Measurements from ENCODE around the gene PDGFD. TPM values are rescaled to one million over a fixed set of nuclear protein-coding genes. Genes with fewer than 3 reads are reported as not detected.
"Not testable (repeated sequence)": the region's sequence is repeated elsewhere in the genome, so short reads cannot be mapped to it uniquely, and the experiment has no call there.

The PDGFD gene
- total RNA-seq, 2 donors from 2014 or later: 2.3 to 4.8 TPM

DNA sequence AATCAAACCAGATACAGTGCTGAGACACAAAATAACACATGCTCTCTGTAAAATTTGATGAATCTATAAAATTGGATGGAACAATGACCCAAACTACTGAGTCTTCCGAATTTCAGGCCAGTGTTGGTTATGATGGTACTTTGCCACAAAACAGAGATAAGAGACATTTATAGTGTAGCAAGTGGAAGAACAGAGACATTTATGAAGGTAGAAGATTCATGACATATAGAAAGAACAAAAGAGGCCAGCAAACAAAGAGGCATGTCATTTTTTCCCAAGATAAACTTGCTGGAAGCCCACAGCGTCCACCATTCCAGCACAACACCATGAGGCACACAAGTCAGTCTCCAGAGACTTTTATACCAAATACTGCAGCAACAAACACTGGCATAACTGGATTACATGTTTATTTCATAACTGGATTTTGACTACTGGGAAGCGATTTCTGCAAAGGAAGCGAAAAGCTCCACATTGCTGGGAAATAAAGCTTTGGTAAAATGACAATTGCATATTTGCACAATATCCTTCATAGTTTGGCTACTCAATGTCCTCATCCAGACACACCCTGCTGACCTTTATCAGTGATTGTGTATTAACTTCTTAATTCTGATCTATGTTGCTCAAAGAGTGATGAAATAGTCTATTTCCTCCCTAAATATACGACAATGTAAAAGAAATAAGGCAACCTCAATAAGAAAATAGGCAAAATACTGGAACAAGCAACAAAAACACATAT lies 110.0 kb downstream of the PDGFD start:
- no peaks in the 10 kb centered on the region for H3K27me3 ChIP-seq (ENCODE audit: control insufficient read depth, insufficient read depth, low read length, poor library complexity, severe bottlenecking)
- H3K9me3 ChIP-seq (ENCODE audit: control insufficient read depth, low read length): no peaks in the 10 kb centered on the region
- H3K36me3 ChIP-seq (ENCODE audit: control insufficient read depth, insufficient read depth, low read length): no peaks in the 10 kb centered on the region
- H3K9ac ChIP-seq (ENCODE audit: extremely low read depth, low read length, poor library complexity, severe bottlenecking): no peak overlapping the region
- no peaks in the 10 kb centered on the region for H3K36me3 Mint-ChIP-seq (ENCODE audit: low read depth)
- no peak overlapping the region for H3K4me3 Mint-ChIP-seq
- H3K4me1 ChIP-seq (ENCODE audit: control insufficient read depth, insufficient read depth, low read length): no peaks in the 10 kb centered on the region
- no peaks in the 10 kb centered on the region for H3K27me3 Mint-ChIP-seq (ENCODE audit: insufficient read depth)
- no peak overlapping the region for H3K4me3 ChIP-seq (ENCODE audit: low read length)
- no peak overlapping the region for H3K27ac ChIP-seq (ENCODE audit: low read depth, low read length)
- H3K4me1 Mint-ChIP-seq: peaks cover 19% of the 10 kb centered on the region
- TF ChIP-seq, protein P1, sequence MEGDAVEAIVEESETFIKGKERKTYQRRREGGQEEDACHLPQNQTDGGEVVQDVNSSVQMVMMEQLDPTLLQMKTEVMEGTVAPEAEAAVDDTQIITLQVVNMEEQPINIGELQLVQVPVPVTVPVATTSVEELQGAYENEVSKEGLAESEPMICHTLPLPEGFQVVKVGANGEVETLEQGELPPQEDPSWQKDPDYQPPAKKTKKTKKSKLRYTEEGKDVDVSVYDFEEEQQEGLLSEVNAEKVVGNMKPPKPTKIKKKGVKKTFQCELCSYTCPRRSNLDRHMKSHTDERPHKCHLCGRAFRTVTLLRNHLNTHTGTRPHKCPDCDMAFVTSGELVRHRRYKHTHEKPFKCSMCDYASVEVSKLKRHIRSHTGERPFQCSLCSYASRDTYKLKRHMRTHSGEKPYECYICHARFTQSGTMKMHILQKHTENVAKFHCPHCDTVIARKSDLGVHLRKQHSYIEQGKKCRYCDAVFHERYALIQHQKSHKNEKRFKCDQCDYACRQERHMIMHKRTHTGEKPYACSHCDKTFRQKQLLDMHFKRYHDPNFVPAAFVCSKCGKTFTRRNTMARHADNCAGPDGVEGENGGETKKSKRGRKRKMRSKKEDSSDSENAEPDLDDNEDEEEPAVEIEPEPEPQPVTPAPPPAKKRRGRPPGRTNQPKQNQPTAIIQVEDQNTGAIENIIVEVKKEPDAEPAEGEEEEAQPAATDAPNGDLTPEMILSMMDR (conservative IDR thresholded peaks at IDR 0.05): no peak
- 72 to 96% methylated on average over 3 to 4 of the region's 5 CpGs for WGBS, 2 experiments (ENCODE audit: insufficient coverage in 1 of 2, insufficient read length in 1 of 2)
- no peaks in the 10 kb centered on the region for H3K9me3 Mint-ChIP-seq
- no peak overlapping the region for H3K27ac Mint-ChIP-seq
- DNase-seq: no peak

DNA sequence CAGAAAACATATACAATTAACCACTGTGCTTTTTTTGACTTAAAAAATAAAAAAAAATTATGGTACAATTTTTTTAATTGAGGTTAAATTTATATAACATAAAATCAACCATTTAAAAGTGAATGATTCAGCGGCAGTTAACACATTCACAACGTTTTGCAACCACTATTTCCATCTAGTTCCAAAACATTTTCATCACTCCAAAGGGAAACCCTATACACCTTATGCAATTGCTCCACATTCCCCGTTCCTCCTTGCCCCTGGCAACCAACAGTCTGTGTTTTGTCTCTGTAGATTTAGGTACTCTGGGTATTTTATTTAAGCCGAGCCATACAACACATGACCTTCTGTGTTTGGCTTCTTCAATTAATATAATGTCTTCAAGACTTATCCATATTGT lies 112.2 kb downstream of the PDGFD start:
- no peaks in the 10 kb centered on the region for H3K36me3 Mint-ChIP-seq (ENCODE audit: low read depth)
- TF ChIP-seq, protein P1 (conservative IDR thresholded peaks at IDR 0.05): no peak
- Histone ChIP-seq H3K27me3 (ENCODE audit: control insufficient read depth, insufficient read depth, low read length, poor library complexity, severe bottlenecking) (no peaks in the 10 kb centered on the region), H3K9ac (ENCODE audit: extremely low read depth, low read length, poor library complexity, severe bottlenecking) (no peak overlapping the region), H3K9me3 (ENCODE audit: control insufficient read depth, low read length) (no peaks in the 10 kb centered on the region), H3K27ac (ENCODE audit: low read depth, low read length) (no peak overlapping the region), H3K4me1 (ENCODE audit: control insufficient read depth, insufficient read depth, low read length) (no peaks in the 10 kb centered on the region), H3K36me3 (ENCODE audit: control insufficient read depth, insufficient read depth, low read length) (no peaks in the 10 kb centered on the region), H3K4me3 (ENCODE audit: low read length) (no peak overlapping the region)
- no peaks in the 10 kb centered on the region for H3K27me3 Mint-ChIP-seq (ENCODE audit: insufficient read depth)
- H3K4me1 Mint-ChIP-seq: peaks cover 16% of the 10 kb centered on the region
- H3K9me3 Mint-ChIP-seq: no peaks in the 10 kb centered on the region
- H3K4me3 Mint-ChIP-seq: no peak overlapping the region
- no peak for DNase-seq
- WGBS, 2 experiments (ENCODE audit: insufficient coverage in 1 of 2, insufficient read length in 1 of 2): 82 to 94% methylated on average over 2 to 4 of the region's 4 CpGs
- no peak overlapping the region for H3K27ac Mint-ChIP-seq

DNA sequence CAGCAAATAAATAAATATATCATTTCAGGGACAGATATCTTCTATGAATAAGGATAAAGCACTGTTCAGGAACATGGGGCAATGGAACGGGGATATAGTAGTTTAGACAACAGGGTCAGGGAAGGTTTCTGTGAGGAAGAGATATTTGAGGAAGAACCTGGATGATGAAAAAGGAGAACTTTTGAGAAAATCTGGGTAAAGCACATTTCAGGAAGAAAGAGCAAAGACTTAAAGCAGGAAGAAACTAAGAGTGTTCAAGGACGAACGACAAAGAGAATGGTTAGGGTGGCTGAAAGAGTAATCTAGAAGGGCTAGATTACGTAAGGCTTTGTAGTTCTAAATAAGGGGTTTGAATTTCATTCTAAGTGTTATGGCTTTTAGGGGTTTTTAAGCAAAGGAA lies 114.8 kb downstream of the PDGFD start:
- no peaks in the 10 kb centered on the region for H3K4me1 ChIP-seq (ENCODE audit: control insufficient read depth, insufficient read depth, low read length)
- Mint-ChIP-seq H3K36me3 (ENCODE audit: low read depth) (no peaks in the 10 kb centered on the region), H3K9me3 (no peaks in the 10 kb centered on the region), H3K27me3 (ENCODE audit: insufficient read depth) (no peaks in the 10 kb centered on the region), H3K4me3 (no peak overlapping the region), H3K27ac (no peak overlapping the region), H3K4me1 (peaks cover 6% of the 10 kb centered on the region)
- 92 to 95% methylated on average over 4 of the region's 4 CpGs for WGBS, 2 experiments (ENCODE audit: insufficient coverage in 1 of 2, insufficient read length in 1 of 2)
- no peaks in the 10 kb centered on the region for H3K9me3 ChIP-seq (ENCODE audit: control insufficient read depth, low read length)
- no peak overlapping the region for H3K9ac ChIP-seq (ENCODE audit: extremely low read depth, low read length, poor library complexity, severe bottlenecking)
- H3K4me3 ChIP-seq (ENCODE audit: low read length): no peak overlapping the region
- TF ChIP-seq, protein P1 (conservative IDR thresholded peaks at IDR 0.05): no peak
- no peak for DNase-seq
- no peaks in the 10 kb centered on the region for H3K27me3 ChIP-seq (ENCODE audit: control insufficient read depth, insufficient read depth, low read length, poor library complexity, severe bottlenecking)
- H3K27ac ChIP-seq (ENCODE audit: low read depth, low read length): no peak overlapping the region
- H3K36me3 ChIP-seq (ENCODE audit: control insufficient read depth, insufficient read depth, low read length): no peaks in the 10 kb centered on the region

DNA sequence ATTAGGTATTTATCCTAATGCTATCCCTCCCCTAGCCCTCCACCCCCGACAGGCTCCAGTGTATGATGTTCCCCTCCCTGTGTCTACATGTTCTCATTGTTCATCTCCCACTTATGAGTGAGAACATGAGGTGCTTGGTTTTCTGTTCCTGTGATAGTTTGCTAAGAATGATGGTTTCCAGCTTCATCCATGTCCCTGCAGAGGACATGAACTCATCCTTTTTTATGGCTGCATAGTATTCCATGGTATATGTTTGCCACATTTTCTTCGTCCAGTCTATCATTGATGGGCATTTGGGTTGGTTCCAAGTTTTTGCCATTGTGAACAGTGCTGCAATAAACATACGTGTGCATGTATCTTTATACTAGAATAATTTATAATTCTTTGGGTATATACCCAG lies 117.1 kb downstream of the PDGFD start:
- not testable (repeated sequence) for H3K9me3 Mint-ChIP-seq; H3K4me3 Mint-ChIP-seq; H3K4me1 Mint-ChIP-seq; H3K4me1 ChIP-seq (ENCODE audit: control insufficient read depth, insufficient read depth, low read length); H3K36me3 Mint-ChIP-seq (ENCODE audit: low read depth); H3K9ac ChIP-seq (ENCODE audit: extremely low read depth, low read length, poor library complexity, severe bottlenecking); H3K36me3 ChIP-seq (ENCODE audit: control insufficient read depth, insufficient read depth, low read length); H3K27me3 ChIP-seq (ENCODE audit: control insufficient read depth, insufficient read depth, low read length, poor library complexity, severe bottlenecking); H3K4me3 ChIP-seq (ENCODE audit: low read length); DNase-seq; H3K9me3 ChIP-seq (ENCODE audit: control insufficient read depth, low read length); H3K27ac Mint-ChIP-seq; H3K27me3 Mint-ChIP-seq (ENCODE audit: insufficient read depth); H3K27ac ChIP-seq (ENCODE audit: low read depth, low read length)
- WGBS, 2 experiments (ENCODE audit: insufficient coverage in 1 of 2, insufficient read length in 1 of 2): 81% methylated on average over 3 of the region's 3 CpGs; no CpG with 5 or more reads in 1 of the 2 experiments
